ENCODE results near the gene THEM5.

GRCh38 chr1:151846062-151846568 lies 7.4 kb downstream of the THEM5 start:
- no peak for TF ChIP-seq CTCF (IDR thresholded peaks at IDR 0.05; ENCODE audit: borderline replicate concordance, extremely low read depth, low read length, poor library complexity, severe bottlenecking)
- no peak for TF ChIP-seq EZH2 (IDR thresholded peaks at IDR 0.05; ENCODE audit: borderline replicate concordance, low read depth, low read length, severe bottlenecking)
